ENCODE data around the gene ZNF444.

The ZNF444 gene

DNA sequence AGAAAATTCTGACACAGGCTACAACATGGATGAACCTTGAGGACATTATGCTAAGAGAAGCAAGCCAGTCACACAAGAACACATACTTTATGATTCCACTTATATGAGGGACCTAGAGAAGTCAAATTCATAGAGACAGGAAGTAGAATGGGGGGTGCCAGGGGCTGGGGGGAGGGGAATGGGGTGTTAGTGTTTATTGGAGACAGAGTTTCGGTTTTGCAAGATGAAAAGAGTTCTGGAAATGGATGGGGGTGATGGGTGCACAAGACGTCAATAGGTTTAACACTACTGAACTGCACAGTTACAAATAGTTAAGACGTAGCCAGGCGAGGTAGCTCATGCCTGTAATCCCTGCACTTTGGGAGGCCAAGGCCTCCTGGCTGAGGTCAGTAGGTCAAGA, 16.5 kb upstream of the ZNF444 start:
- no peak overlapping the region for H3K4me3 ChIP-seq (ENCODE audit: low read depth, low read length)
- no peak for DNase-seq (ENCODE audit: low read depth)
- TF ChIP-seq, protein P1, sequence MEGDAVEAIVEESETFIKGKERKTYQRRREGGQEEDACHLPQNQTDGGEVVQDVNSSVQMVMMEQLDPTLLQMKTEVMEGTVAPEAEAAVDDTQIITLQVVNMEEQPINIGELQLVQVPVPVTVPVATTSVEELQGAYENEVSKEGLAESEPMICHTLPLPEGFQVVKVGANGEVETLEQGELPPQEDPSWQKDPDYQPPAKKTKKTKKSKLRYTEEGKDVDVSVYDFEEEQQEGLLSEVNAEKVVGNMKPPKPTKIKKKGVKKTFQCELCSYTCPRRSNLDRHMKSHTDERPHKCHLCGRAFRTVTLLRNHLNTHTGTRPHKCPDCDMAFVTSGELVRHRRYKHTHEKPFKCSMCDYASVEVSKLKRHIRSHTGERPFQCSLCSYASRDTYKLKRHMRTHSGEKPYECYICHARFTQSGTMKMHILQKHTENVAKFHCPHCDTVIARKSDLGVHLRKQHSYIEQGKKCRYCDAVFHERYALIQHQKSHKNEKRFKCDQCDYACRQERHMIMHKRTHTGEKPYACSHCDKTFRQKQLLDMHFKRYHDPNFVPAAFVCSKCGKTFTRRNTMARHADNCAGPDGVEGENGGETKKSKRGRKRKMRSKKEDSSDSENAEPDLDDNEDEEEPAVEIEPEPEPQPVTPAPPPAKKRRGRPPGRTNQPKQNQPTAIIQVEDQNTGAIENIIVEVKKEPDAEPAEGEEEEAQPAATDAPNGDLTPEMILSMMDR (IDR thresholded peaks at IDR 0.05; ENCODE audit: low read depth, low read length, missing control alignments) = no peak

DNA sequence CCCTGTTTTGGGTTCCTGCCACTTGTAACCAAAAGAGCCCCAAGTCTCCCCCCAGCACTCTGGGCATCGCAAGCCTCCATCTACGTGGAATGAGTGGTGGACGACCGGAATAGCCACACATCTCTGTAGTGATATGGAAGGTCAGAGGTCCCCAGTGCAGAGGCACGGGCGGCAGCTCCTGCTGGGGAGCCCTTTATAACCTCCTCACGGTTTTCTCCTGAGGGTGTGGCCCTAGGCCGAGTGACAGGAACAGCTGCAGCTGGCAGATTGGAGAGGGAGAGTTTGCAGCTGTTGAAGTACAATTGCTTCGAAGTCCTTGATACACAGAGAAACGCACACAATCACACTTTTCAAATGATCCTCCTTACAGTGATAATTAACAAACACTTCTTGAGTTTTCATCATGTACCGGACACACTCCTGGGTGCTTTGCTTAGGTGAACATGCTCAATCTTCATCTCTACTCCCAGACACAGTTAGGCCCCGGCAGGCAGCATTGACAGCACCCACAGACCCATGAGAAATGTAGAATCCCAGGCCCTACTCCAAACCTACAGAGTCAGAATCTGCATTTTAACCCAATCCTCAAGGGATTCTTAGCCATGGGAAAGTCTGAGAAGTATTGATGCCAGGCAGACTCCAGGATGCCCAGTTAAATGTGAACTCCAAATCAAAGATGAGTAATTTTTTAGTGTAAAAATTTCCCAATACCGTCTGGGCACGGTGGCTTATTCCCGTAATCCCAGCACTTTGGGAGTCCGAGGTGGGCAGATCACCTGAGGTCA, 15.1 kb upstream of the ZNF444 start:
- H3K4me3 ChIP-seq (ENCODE audit: low read depth, low read length) = no peak overlapping the region
- DNase-seq (ENCODE audit: low read depth) = no peak
- TF ChIP-seq, protein P1 (IDR thresholded peaks at IDR 0.05; ENCODE audit: low read depth, low read length, missing control alignments) = no peak

- TF ChIP-seq, protein P1 (IDR thresholded peaks at IDR 0.05; ENCODE audit: low read depth, low read length, missing control alignments) = no peak
- no peak overlapping the region for H3K4me3 ChIP-seq (ENCODE audit: low read depth, low read length)
- no peak for DNase-seq (ENCODE audit: low read depth)
Observed at GRCh38 chr19:56126983-56127780, 13.9 kb upstream of the ZNF444 start.

DNA sequence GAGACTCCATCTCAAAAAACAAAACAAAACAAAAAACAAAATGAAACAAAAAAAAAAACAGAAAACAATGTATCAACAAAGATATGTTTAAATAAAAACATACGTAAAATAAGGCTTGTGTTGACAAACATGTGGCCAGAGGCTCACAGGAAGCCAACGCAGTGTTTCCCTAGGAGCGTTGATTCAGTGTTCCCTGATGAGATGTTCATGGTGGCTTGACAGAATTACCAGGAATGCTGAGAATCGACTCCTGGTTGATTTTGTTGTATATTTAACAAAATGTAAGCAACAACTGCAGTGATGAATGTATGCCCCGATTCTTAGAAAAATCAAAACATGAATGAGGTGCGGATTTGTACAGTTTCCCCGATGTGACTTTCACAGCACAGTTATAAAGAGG, 11.1 kb upstream of the ZNF444 start:
- no peak overlapping the region for H3K4me3 ChIP-seq (ENCODE audit: low read depth, low read length)
- TF ChIP-seq, protein P1 (IDR thresholded peaks at IDR 0.05; ENCODE audit: low read depth, low read length, missing control alignments) = no peak

DNA sequence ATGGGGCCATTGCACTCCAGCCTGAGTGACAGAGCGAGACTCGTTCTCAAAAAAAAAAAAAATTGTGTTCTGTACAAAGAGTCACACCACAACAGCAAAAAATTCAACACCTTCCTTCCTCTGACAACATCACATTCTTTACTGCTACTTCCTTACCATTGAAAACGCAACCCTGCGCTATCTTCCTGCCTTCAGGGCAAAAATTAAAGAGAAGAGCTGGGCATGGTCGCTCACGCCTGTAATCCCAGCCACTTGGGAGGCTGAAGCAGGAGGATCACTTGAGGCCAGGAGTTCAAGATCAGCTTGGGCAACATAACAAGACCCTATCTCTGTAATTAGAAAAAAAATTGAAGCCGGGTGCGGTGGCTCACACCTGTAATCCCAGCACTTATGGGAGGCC, 9.4 kb upstream of the ZNF444 start:
- H3K4me3 ChIP-seq (ENCODE audit: low read depth, low read length) = no peak overlapping the region
- TF ChIP-seq, protein P1 (IDR thresholded peaks at IDR 0.05; ENCODE audit: low read depth, low read length, missing control alignments) = no peak
- DNase-seq (ENCODE audit: low read depth) = no peak

More for the DNA sequence above, 11.1 kb upstream of the ZNF444 start:
- DNase-seq (ENCODE audit: low read depth) = no peak

GRCh38 chr19:56132316-56132822, 8.7 kb upstream of the ZNF444 start:
- no peak for DNase-seq (ENCODE audit: low read depth)
- TF ChIP-seq, protein P1 (IDR thresholded peaks at IDR 0.05; ENCODE audit: low read depth, low read length, missing control alignments) = no peak
- H3K4me3 ChIP-seq (ENCODE audit: low read depth, low read length) = no peak overlapping the region
